HG03097 (cell line): Measurements from ENCODE around the gene ADCYAP1R1.

Experiments used
- ATAC-seq: cut with Tn5 transposase; IDR thresholded peaks from one replicate; pipeline ENCODE4 v1.9.1; 2021; ENCODE audit not compliant: unreplicated experiment, low FRiP score

ADCYAP1R1 gene

GRCh38 chr7:31065840-31066239 is 13.7 kb downstream of the ADCYAP1R1 start:
- ATAC-seq: no peak

DNA sequence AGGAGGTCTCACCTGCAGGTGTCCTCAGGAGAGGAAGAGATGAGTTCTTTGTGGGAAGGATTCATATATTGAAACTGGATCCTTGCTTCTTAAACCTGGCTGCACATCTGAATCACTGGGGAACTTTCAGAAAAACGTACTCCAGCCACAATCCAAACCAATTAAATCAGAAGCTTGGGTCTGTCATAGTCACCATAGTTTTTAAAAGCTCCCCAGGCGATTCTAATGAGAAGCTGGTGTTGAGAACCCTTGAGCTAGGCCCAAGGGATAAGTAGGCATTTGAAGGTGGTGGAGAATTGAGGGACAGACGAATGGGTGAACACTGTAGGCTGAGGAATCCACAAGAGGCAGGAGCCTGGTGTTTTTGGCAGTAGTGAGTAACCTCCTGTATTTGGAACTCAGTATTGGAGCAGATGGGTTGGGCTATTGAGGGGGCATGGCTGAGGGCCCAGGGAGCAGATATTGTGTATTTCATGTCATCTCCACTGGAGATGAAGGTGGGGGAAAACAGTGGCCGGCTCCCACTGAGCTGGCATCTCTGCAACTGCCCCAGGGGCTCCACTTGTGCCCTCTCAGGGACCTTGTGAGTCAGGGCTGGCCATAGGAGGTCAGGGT is 14.5 kb downstream of the ADCYAP1R1 start:
- no peak for ATAC-seq

- no peak for ATAC-seq
These were observed 15.4 kb downstream of the ADCYAP1R1 start for GRCh38 chr7:31067491-31067890.

DNA sequence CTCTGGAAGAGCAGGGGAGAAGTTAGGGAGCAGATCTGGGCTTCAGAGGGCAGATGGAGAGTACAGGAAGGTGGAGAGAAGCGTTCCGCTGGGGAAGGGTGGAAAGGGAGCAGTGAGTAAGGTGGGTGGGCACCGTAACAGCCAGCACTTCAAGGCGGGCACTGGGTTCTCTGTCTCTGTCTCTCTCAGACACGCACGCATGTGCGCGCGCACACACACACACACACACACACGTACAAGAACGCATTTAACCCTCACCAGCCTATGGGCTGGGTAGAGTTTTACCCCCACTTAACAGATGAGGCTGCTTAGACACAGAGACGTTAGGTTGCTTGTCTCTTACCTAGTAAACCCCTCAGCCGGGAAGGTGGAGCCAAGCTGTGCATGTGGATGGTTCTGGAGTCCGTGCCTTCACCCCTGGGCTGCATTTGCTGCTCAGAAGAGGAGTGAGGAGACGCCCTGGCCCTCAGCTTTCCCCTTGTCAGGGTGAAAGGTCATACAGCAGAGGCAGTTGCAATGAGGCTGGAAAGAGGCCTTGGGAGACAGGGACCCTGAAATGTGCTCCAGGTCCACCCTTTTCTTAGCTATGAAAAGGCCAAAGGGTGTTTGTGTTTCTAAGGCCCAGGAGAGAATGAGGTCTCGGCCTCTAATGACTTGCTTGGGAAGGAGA is 16.0 kb downstream of the ADCYAP1R1 start:
- no peak for ATAC-seq

GRCh38 chr7:31069860-31070555 is 17.9 kb downstream of the ADCYAP1R1 start:
- no peak for ATAC-seq

DNA sequence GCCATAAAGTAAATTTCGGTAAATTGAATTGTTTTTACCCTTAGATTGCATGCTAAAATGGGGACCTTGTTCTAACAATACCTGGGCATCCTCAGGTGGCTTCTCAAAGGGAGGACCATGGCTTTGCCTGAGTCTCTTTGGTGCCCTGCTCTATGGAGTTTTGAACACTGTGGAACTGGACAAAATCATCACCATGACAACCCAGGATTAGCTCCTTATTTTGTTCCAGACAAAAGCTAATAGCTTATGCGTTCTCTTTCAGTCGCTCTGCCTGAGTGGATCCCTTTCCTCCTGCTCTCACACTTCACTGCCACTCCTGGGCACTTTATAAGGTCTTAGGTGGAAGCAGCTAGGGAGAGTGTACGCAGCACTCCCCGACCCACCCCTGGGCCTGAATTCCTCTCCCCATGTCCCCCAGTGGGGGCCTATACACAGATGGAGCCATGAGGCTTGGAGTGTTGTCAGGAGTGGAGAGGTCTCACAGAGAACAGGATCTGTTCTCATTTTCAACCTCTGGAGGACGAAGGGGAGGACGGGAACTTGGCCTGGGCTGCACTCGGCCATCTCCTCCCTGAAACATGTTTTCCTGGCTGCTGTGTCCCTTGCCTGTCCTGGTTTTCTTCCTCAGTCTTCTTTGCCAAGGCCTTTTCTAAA is 19.0 kb downstream of the ADCYAP1R1 start:
- ATAC-seq: no peak

- ATAC-seq: no peak
These were observed 19.5 kb downstream of the ADCYAP1R1 start for GRCh38 chr7:31071645-31072029.

DNA sequence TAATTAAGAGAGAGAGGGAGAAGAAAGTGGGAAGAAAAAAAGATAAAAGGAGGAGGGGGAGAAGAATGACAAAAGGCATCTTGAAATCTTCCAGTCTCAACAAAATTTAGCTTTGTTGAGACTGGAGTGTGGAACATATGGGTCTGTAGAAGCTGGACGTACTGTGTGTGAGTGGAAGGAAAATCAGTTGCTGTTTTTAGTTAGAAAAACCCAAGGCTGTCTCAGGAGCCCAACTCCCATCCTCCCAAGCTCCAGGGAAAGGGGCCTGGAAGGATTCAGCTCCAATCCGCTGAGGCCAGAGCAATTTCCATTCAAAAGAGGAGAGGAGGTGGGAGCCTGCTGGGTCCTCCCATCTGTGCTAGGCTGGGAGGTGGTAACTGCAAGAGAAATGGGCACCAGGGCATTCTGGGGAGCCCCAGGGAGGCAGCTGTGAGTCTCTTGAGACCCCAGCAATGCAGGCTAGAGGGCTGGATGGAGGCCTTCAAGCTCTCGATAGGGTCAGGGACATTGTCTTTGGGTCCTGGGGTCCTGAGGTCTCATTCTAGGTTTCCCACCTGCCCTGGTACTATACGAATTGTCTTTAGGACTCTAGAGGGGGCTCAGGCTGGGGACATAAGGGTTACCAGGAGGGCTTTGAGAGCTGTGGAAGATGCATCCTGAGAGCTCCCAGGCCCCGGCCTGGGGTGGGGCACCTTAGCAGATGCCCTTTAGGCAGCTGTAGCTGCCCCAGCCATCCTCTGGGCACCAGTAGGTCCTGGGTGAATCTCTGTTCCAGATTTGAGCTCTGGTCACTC is 21.4 kb downstream of the ADCYAP1R1 start:
- ATAC-seq: no peak

DNA sequence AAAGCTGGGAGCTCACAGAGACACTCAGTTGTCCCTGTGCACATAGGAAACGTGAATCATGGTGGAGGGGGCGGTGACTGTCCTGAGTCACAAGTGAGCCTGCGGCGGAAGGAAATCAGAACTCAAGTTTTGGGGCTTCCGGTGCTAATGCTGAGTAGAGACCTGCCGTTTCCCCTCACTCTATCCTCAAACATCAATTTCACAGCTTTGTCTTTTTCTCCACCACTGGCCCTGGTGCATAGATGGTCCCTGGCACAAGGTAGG is 21.9 kb downstream of the ADCYAP1R1 start:
- ATAC-seq: no peak

DNA sequence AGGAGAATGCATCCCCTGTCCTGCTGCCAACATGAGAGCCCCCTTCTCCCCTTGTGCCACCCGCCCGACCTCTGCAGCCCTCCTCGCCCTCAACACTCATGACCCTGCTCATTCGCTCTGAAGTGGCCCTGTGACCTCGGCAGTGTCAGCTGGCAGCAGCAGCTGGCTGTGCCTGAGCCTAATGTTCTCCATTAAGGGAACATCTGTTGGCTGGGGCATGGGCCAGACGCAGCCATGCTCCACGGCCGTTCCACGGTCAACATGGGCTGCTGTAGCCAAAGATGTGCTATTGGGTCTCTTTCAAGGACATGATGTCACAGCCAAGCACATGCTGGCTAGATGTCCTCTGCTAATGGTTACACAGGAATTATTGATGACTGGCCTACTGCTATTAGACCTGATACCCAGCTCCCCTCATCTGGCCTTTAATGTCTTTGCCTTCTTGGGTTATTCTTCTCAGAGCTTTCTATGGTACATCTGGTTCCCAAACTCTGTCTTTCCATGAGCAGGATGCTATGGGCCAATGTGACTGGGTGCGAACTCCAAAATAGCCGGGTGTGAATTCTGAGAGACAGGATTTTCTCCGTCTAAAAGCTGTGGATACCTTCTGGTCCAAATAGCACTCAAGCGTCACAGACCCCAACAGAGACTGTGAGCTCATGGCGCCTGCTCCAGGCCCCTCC is 22.4 kb downstream of the ADCYAP1R1 start:
- no peak for ATAC-seq

GRCh38 chr7:31075086-31075405 is 22.9 kb downstream of the ADCYAP1R1 start:
- ATAC-seq: no peak

GRCh38 chr7:31076051-31076450 is 23.9 kb downstream of the ADCYAP1R1 start:
- ATAC-seq: no peak

DNA sequence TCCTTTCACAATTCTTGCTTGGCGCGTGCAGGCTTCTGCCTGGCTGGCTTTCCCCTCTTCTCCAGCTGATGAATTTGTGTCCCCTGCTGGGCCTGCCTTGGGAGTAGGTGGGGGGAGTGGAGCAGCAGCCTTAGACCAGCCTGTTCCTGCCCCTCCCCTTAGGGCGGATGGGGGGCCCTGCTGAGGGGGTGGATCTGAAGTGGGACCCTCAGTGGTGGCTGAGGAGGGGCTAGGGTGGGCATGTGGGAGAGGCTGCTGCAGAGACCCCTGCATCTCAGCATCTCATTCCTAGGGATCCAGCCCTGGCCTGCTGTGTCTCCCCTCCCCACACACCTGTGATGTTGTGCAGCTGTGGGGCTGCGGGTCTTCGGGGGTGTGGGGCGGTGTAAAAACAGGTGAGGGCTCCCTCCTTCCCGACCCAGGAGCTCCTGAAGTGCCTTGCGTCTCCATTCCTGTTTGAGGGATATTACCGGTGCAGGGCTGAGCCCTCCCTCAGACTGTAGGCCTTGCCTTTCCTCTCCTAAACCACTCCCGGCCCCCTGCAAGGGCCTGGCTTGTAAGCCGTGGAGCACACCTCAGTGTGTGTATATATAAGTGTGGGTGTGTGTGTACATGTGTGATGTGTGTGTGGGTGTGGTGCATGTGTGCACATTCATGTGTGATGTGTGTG is 24.7 kb downstream of the ADCYAP1R1 start:
- no peak for ATAC-seq

DNA sequence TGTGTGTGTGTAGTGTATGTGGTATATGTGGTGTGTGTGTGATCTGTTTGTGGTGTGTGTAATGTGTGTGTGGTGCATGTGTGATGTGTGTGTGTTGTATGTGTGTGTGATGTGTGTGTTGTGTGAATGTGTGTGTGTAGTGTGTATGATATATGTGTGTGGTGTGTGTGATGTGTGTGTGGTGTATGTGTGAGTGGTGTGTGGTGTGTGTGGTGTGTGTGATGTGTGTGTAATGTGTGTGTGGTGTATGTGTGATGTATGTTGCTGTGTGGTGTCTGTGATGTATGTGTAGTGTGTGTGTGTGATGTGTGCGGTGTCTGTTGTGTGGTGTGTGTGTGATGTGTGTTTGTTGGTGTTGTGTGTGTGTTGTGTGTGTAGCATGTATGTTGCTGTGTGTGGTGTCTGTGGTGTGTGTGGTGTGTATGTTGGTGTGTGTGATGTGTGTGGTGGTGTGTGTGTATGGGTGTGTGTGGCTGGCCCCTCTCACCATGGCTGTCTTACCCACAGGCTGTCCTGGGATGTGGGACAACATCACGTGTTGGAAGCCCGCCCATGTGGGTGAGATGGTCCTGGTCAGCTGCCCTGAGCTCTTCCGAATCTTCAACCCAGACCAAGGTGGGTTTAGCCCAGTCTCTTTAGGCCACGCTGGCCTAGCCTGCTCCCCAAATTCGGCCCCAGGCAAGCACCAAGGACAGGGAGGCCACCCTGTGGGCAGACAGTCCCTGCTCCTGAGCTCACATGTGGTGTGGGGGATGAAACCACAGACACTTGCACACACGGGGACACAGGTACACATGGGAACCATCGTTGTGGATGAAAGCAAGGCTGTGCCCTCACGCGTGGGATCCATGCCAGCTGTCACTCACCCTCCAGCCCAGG is 25.6 kb downstream of the ADCYAP1R1 start:
- ATAC-seq: no peak

DNA sequence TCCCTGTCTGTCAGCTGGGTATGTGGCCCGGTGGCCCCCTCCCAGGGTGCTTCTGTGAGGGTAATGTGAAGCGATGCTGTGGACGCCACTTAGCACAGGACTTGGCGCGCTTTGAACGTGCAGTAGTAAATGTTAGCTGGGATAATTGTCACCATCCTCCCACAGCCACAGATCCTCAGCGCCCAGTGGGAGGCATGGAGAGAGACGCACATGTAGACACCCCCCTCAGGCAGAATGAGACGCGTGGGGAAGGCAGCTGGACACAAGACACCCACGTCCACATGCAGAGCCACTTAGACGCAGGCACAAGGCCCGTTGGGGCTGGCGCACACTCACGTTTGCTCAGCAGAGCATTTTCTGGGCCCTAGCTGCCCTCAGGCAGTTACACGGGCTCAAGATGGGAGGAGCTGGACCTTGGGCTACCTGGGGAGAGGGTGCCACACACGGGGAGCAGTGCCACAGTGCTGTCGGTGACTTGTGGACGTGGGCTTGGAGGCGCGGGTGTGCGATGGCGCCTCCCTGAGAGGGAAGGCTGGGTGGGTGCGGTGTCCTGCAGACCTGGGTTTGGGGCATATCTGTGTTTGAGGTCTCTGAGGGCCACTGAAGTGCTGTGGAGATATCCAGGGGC is 26.4 kb downstream of the ADCYAP1R1 start:
- no peak for ATAC-seq

GRCh38 chr7:31079126-31079823 is 27.2 kb downstream of the ADCYAP1R1 start:
- ATAC-seq: no peak

DNA sequence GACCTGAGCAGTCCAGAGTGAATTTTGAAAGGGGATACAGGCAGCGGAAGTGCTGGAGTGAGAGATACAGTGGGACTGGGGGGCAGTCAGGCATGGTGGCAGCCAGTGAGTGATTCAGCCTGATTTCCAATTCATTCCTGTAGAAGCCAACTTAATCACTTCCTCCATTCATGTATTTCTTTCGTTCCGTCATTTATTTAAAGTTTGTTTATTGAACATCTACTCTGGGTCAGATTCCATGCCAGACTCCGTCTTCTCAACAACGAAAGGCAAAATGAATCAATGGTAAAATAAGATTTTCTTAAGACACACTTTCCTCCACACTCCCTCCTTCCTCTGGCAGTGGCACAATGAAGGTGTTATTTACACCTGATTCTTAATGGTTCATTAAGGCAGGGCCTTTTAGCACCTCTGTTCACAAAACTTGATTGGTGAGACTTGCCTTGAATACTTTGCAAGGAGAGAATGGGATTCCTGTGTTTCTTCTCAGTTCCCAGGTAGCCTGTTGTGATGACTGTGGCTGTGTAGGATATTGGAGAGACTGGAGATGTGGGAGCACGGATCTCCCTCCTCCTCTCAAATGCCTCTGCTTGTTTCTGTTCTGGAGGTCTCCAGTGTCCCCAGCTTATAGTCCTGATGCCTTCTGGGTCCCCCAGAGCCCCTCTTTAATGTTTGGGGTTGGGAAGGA is 27.9 kb downstream of the ADCYAP1R1 start:
- ATAC-seq: no peak
